ENCODE measurements around the gene PDE6A. TPM values are rescaled to one million over a fixed set of nuclear protein-coding genes. Genes with fewer than 3 reads are reported as not detected.

Gene PDE6A
- total RNA-seq, result not detected

DNA sequence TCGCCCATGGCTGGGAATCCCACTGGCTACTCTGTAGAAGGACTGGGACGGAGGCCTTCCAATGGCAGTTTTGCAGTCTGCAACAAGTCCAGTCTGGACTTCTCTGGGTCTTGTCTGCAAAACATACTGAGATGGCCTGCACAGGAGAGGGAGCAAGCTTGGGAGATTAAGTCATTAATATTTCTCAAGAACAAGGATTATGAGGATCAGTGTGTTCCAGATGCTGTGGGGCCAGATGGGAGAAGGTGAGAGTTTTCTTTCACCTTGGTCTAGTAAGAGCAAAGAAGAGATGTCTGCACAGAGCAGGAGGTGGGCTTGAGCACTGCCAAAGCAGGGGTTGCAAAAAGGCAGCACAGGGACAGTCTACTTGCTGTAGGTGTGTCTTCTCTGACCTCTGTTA is at the start of gene PDE6A:
PDE6A (minus strand) TSS at position 128 of the 400 bp plus-strand sequence; CDS start at position 8, 120 bp downstream.
- intact Hi-C loops (cut with DNase I), result no loop called here
- DNase-seq (ENCODE audit: low spot score), result no peak
- no peak for ATAC-seq

GRCh38 chr5:149993471-149993870 is 48.9 kb upstream of the PDE6A start:
- ATAC-seq (no peak), DNase-seq (ENCODE audit: low spot score) (no peak)
- intact Hi-C loops (cut with DNase I), result loop anchor here (10.0 kb wide), 1 partner anchor 159 kb away; no protein-coding TSS in a partner anchor

- ATAC-seq (peak; percentile 81), DNase-seq (ENCODE audit: low spot score) (peak; percentile 81)
- intact Hi-C loops (cut with DNase I), result loop anchor here (10.0 kb wide), 1 partner anchor 156 kb away; no protein-coding TSS in a partner anchor
Observed at GRCh38 chr5:149990518-149991376, 46.2 kb upstream of the PDE6A start.

DNA sequence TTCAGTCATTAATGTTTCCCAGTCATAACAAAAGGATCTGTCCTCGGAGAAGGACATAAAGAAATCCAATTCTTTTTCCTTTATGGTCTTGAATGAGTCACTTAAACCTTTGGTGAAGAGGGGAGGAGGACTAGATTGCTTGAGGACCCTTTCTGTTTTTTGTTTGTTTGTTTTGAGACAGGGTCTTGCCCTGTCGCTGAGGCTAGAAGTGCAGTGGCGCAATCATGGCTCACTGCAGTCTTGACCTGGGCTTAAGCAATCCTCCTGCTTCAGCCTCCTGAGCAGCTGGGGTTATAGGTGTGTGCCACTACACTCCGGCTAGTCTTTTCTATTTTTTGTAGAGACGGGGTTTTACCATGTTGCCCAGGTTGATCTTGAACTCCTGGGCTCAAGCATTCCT is 43.5 kb upstream of the PDE6A start:
- intact Hi-C loops (cut with DNase I), result no loop called here
- DNase-seq (ENCODE audit: low spot score) (no peak), ATAC-seq (no peak)

- intact Hi-C loops (cut with DNase I), result no loop called here
- no peak for DNase-seq (ENCODE audit: low spot score)
- no peak for ATAC-seq
Observed at GRCh38 chr5:149982505-149982904, 37.9 kb upstream of the PDE6A start.

DNA sequence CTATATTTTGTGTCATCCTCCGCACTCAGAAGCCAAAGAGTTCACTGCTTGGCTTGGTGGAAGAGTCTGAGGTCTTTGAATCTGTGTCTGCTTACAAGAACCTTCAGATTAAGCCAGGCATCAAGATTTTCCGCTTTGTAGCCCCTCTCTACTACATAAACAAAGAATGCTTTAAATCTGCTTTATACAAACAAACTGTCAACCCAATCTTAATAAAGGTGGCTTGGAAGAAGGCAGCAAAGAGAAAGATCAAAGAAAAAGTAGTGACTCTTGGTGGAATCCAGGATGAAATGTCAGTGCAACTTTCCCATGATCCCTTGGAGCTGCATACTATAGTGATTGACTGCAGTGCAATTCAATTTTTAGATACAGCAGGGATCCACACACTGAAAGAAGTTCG is 36.6 kb upstream of the PDE6A start:
- ATAC-seq (no peak), DNase-seq (ENCODE audit: low spot score) (no peak)
- intact Hi-C loops (cut with DNase I), result no loop called here

DNA sequence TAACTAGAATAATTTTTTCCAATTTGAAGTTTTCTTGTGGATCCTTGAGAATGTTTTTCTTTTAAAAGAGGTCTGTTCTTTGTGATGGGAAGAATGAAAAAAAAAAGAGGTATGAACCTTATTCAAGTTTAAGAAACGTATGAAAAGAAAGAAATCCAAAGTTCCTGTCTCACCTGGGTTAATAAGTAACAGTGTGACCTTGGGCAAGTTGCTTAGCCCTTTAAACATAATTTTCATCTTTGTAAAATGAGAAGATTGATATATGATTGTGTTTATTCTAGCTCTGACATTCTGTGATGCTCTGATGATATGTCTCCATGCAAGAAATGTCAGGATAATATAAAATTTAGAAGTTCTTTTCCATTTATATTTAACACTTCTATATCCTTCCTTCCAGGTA is 35.3 kb upstream of the PDE6A start:
- DNase-seq (ENCODE audit: low spot score) (no peak), ATAC-seq (no peak)
- intact Hi-C loops (cut with DNase I), result no loop called here

DNA sequence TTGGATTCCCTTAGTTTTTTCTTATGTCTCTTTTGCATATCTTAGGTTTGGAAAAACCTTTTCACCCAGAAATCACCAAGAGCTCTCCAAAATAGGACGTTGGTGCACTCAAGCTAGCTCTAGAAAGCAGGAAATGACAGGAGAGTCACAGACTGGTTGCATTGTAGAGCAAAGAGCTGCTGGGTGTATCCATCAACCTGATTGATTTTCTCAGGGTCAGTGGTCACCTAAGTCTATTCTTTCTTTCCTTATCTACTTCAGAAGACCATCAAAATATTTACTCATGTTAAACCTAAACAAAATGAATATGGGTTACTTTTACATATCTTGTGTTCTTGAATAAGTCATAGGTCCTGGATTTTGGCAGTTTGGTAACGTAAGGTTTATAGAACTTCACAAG is 30.8 kb upstream of the PDE6A start:
- DNase-seq (ENCODE audit: low spot score), result no peak
- no peak for ATAC-seq
- intact Hi-C loops (cut with DNase I), result no loop called here

GRCh38 chr5:149969181-149969930 is 24.8 kb upstream of the PDE6A start:
- DNase-seq (ENCODE audit: low spot score), result no peak
- ATAC-seq, result no peak
- intact Hi-C loops (cut with DNase I), result loop anchor here (10.0 kb wide), 1 partner anchor 135 kb away; no protein-coding TSS in a partner anchor

GRCh38 chr5:149966946-149967345 is 22.4 kb upstream of the PDE6A start:
- ATAC-seq, result no peak
- DNase-seq (ENCODE audit: low spot score), result no peak
- intact Hi-C loops (cut with DNase I), result loop anchor here (10.0 kb wide), 1 partner anchor 132 kb away; no protein-coding TSS in a partner anchor

DNA sequence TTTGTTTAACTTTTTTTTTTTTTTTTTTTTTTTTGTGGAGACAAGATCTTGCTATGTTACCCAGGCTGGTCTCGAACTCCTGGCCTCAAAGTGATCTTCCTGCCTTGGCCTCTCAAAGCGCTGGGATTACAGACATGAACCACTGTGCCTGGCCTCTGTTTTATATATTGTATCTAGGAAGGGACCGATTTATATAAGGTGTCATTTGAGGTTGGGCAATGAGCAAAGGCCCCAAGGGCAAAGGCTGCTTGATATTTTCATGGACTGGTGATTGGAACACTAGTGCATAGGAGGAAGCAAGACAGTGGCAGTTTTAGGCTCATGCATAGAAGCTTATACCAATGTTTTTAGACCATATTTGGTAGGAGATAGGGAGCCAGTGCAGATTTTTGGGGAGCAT is 19.1 kb upstream of the PDE6A start:
- DNase-seq (ENCODE audit: low spot score) (no peak), ATAC-seq (no peak)
- intact Hi-C loops (cut with DNase I), result loop anchor here (10.0 kb wide), 1 partner anchor 129 kb away; no protein-coding TSS in a partner anchor

GRCh38 chr5:149962601-149963300 is 18.2 kb upstream of the PDE6A start:
- intact Hi-C loops (cut with DNase I), result loop anchor here (10.0 kb wide), 1 partner anchor 128 kb away; no protein-coding TSS in a partner anchor

GRCh38 chr5:149961957-149962409 is 17.4 kb upstream of the PDE6A start:
- ATAC-seq (no peak), DNase-seq (ENCODE audit: low spot score) (no peak)
- intact Hi-C loops (cut with DNase I), result loop anchor here (10.0 kb wide), 1 partner anchor 127 kb away; no protein-coding TSS in a partner anchor

More at GRCh38 chr5:149962601-149963300, 18.2 kb upstream of the PDE6A start:
- ATAC-seq (no peak), DNase-seq (ENCODE audit: low spot score) (no peak)

DNA sequence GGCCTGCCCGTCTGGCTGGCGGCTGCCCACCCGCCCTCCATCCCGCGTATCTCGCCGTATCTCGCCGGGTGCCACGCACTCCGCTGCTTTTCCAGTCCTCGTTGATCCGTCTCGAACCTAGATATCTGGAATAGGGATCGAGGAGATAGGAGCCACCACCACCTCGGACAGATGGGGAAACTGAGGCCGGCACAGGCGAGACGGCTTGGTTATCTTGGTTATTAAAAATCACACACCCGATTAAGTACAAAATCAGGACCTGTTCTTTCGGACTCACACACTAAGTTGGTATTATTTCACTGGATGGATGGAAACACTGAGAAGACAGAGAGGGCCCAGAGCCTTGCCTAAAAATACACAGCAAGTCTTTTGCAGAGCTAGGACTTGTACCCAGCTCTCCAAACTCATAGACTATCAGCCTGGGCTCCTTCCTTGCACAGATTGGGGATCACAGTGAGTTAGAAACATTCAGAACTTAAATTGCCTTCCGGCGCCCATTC is 16.6 kb upstream of the PDE6A start:
- intact Hi-C loops (cut with DNase I), result loop anchor here (10.0 kb wide), 1 partner anchor 126 kb away; no protein-coding TSS in a partner anchor
- no peak for DNase-seq (ENCODE audit: low spot score)
- no peak for ATAC-seq

GRCh38 chr5:149960272-149961185 is 15.9 kb upstream of the PDE6A start, which contains the start of gene SLC26A2:
Gene SLC26A2 (plus strand): TSS chr5:149960758. CDS start chr5:149977653, 16,895 bp downstream.
- DNase-seq (ENCODE audit: low spot score), result peak; percentile 98
- intact Hi-C loops (cut with DNase I), result loop anchor here (10.0 kb wide), 1 partner anchor 126 kb away; no protein-coding TSS in a partner anchor

DNA sequence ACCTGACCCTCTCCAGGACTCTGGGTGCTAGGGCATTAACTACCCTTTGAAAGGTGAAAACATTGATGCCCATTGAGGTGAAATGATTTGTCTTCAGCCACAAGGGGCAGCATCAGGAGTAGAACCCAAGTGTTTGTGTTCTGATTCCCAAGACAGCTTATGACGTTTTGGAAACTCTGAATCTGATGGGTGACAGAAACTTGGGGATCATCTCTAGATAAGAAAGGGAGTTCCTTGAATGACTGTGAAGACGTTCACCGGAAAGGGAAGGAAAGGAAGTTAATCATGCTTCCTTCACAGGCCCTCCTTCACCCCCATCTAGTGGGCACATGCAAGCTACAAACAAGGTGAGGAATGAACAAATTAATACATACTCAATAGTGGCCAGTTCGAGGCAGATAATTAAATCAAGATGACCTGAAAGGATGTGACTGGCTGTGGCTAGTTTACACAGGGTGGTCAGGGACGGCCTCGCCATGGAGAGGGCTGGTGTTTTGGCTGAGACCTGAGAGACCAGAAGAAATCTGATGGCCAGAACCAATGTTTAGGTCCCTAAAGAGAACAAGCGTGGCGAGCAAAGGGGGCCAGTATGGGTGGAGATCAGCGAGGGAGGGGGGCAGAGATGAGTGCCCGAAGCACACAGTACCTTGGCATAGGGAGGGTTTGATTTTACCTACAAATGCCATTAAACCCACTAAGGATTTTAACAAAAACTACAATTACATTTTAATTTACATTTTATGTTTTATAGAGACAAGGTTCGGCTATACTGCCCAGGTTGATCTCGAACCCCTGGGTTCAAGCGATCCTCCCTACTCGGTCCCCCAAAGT is 15.0 kb upstream of the PDE6A start:
- peak; percentile 3 for ATAC-seq
- intact Hi-C loops (cut with DNase I), result loop anchor here (10.0 kb wide), 1 partner anchor 125 kb away; no protein-coding TSS in a partner anchor
- no peak for DNase-seq (ENCODE audit: low spot score)

More at GRCh38 chr5:149960272-149961185, 15.9 kb upstream of the PDE6A start, which contains the start of gene SLC26A2:
- peak; percentile 100 for ATAC-seq

Data from sciatic nerve (tissue), 2 donors.